Measurements from ENCODE around the gene RNF224. TPM values are rescaled to one million over a fixed set of nuclear protein-coding genes. Genes with fewer than 3 reads are reported as not detected.

The RNF224 gene
- total and polyA plus RNA-seq, 2 of the 13 experiments (the other 11 are each of a cell fraction or from before 2014, with no cell fraction given): 0.09 TPM; not detected in 1

DNA sequence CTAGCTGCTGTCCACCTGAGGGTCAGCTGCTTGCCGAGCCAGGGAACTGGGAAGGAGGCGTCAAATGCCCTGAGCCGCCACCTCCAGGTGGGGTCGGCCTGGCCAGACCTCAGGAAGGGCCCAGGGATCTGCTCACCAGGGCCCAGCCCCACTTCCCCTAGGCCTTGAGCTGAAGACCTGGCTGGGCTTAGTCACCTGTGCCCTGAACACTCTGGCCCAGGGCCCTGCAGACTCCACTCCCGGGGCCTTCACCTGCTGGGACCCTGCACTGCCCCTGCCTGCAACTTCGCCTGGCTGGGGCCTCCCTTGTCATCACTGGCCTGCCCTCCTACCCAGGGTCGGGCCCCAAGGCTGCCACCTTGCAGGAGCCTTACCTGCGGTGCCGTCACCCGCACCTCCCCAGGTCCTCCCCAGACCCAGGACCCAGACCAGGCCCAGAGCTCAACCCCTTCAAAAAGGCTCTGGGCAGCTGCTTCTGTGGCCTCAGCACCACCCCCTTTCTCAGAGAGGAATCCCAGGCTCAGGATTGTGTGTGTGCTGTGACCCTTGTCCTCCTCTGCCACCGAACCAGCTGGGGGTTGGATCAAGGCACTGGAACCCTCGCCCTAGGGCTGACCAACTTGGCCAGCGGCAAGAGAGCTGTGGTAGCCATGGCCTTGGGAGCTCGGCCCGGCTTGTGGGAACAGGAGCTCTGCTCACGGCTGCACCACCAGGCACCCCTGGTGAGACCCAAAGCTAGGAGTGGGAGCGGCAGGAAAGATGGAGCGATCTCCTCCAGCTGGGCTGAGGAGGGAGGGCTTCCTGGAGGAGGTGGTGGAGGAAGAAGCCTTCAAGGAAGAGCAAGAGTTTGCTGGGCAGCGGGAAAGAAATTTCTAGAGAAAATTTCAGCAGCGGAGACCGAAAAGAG, 26.7 kb downstream of the RNF224 start (continued):
- TF ChIP-seq, protein P1, sequence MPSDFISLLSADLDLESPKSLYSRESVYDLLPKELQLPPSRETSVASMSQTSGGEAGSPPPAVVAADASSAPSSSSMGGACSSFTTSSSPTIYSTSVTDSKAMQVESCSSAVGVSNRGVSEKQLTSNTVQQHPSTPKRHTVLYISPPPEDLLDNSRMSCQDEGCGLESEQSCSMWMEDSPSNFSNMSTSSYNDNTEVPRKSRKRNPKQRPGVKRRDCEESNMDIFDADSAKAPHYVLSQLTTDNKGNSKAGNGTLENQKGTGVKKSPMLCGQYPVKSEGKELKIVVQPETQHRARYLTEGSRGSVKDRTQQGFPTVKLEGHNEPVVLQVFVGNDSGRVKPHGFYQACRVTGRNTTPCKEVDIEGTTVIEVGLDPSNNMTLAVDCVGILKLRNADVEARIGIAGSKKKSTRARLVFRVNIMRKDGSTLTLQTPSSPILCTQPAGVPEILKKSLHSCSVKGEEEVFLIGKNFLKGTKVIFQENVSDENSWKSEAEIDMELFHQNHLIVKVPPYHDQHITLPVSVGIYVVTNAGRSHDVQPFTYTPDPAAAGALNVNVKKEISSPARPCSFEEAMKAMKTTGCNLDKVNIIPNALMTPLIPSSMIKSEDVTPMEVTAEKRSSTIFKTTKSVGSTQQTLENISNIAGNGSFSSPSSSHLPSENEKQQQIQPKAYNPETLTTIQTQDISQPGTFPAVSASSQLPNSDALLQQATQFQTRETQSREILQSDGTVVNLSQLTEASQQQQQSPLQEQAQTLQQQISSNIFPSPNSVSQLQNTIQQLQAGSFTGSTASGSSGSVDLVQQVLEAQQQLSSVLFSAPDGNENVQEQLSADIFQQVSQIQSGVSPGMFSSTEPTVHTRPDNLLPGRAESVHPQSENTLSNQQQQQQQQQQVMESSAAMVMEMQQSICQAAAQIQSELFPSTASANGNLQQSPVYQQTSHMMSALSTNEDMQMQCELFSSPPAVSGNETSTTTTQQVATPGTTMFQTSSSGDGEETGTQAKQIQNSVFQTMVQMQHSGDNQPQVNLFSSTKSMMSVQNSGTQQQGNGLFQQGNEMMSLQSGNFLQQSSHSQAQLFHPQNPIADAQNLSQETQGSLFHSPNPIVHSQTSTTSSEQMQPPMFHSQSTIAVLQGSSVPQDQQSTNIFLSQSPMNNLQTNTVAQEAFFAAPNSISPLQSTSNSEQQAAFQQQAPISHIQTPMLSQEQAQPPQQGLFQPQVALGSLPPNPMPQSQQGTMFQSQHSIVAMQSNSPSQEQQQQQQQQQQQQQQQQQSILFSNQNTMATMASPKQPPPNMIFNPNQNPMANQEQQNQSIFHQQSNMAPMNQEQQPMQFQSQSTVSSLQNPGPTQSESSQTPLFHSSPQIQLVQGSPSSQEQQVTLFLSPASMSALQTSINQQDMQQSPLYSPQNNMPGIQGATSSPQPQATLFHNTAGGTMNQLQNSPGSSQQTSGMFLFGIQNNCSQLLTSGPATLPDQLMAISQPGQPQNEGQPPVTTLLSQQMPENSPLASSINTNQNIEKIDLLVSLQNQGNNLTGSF (CRISPR knock-in tag; IDR thresholded peaks at IDR 0.05): no peak
- TF ChIP-seq, protein P2, sequence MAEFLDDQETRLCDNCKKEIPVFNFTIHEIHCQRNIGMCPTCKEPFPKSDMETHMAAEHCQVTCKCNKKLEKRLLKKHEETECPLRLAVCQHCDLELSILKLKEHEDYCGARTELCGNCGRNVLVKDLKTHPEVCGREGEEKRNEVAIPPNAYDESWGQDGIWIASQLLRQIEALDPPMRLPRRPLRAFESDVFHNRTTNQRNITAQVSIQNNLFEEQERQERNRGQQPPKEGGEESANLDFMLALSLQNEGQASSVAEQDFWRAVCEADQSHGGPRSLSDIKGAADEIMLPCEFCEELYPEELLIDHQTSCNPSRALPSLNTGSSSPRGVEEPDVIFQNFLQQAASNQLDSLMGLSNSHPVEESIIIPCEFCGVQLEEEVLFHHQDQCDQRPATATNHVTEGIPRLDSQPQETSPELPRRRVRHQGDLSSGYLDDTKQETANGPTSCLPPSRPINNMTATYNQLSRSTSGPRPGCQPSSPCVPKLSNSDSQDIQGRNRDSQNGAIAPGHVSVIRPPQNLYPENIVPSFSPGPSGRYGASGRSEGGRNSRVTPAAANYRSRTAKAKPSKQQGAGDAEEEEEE (CRISPR knock-in tag; IDR thresholded peaks at IDR 0.05; ENCODE audit: borderline replicate concordance): no peak
- TF ChIP-seq ZNF619 (CRISPR knock-in tag; IDR thresholded peaks at IDR 0.05) (peak; percentile 61; the same call in 1 of the 2 replicates), ZNF124 (CRISPR knock-in tag; IDR thresholded peaks at IDR 0.05) (no peak), BRCA1 (CRISPR knock-in tag; IDR thresholded peaks at IDR 0.05) (no peak), RBFOX2 (IDR thresholded peaks at IDR 0.05; ENCODE audit: low read depth, low read length) (no peak), MTF2 (CRISPR knock-in tag; IDR thresholded peaks at IDR 0.05; ENCODE audit: borderline replicate concordance) (no peak), ZNF850 (CRISPR knock-in tag; conservative IDR thresholded peaks at IDR 0.05) (no peak), ZNF83 (CRISPR knock-in tag; IDR thresholded peaks at IDR 0.05; ENCODE audit: borderline replicate concordance) (0 out of 2 replicates have a peak, but pooled peaks have one; percentile 44), MZF1 (CRISPR knock-in tag; IDR thresholded peaks at IDR 0.05; ENCODE audit: borderline replicate concordance) (no peak), ONECUT2 (CRISPR knock-in tag; IDR thresholded peaks at IDR 0.05) (no peak), TBP (CRISPR knock-in tag; IDR thresholded peaks at IDR 0.05) (no peak)
- TF ChIP-seq, protein P3, sequence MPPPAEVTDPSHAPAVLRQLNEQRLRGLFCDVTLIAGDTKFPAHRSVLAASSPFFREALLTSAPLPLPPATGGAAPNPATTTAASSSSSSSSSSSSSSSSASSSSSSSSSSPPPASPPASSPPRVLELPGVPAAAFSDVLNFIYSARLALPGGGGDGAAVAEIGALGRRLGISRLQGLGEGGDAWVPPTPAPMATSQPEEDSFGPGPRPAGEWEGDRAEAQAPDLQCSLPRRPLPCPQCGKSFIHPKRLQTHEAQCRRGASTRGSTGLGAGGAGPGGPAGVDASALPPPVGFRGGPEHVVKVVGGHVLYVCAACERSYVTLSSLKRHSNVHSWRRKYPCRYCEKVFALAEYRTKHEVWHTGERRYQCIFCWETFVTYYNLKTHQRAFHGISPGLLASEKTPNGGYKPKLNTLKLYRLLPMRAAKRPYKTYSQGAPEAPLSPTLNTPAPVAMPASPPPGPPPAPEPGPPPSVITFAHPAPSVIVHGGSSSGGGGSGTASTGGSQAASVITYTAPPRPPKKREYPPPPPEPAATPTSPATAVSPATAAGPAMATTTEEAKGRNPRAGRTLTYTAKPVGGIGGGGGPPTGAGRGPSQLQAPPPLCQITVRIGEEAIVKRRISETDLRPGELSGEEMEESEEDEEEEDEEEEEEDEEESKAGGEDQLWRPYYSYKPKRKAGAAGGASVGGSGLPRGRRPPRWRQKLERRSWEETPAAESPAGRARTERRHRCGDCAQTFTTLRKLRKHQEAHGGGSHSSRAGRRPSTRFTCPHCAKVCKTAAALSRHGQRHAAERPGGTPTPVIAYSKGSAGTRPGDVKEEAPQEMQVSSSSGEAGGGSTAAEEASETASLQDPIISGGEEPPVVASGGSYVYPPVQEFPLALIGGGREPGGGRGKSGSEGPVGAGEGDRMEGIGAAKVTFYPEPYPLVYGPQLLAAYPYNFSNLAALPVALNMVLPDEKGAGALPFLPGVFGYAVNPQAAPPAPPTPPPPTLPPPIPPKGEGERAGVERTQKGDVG (CRISPR knock-in tag; IDR thresholded peaks at IDR 0.05; ENCODE audit: borderline replicate concordance): no peak; the same call in 1 of the 2 replicates
- TF ChIP-seq, protein P4, sequence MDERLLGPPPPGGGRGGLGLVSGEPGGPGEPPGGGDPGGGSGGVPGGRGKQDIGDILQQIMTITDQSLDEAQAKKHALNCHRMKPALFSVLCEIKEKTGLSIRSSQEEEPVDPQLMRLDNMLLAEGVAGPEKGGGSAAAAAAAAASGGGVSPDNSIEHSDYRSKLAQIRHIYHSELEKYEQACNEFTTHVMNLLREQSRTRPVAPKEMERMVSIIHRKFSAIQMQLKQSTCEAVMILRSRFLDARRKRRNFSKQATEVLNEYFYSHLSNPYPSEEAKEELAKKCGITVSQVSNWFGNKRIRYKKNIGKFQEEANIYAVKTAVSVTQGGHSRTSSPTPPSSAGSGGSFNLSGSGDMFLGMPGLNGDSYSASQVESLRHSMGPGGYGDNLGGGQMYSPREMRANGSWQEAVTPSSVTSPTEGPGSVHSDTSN (CRISPR knock-in tag; IDR thresholded peaks at IDR 0.05): no peak
- TF ChIP-seq, protein P5, sequence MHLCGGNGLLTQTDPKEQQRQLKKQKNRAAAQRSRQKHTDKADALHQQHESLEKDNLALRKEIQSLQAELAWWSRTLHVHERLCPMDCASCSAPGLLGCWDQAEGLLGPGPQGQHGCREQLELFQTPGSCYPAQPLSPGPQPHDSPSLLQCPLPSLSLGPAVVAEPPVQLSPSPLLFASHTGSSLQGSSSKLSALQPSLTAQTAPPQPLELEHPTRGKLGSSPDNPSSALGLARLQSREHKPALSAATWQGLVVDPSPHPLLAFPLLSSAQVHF (CRISPR knock-in tag; IDR thresholded peaks at IDR 0.05): no peak
